ENCODE data around the gene STOX1. TPM values are rescaled to one million over a fixed set of nuclear protein-coding genes. Genes with fewer than 3 reads are reported as not detected.

STOX1 gene
- total and polyA plus RNA-seq, 7 donors: 0.14 to 2.4 (median 0.57) TPM

- no peak overlapping the region for H3K4me3 ChIP-seq
- intact Hi-C loops (cut with DNase I): loop anchor here (5.0 kb wide), 2 partner anchors 105 to 345 kb away; no protein-coding TSS in a partner anchor
- peak; percentile 68 for TF ChIP-seq CTCF (IDR thresholded peaks at IDR 0.05)
- H3K36me3 ChIP-seq (ENCODE audit: insufficient read depth in 1 of 2, low read depth in 1 of 2): no peaks in the 10 kb centered on the region
- peaks cover 13% of the 10 kb centered on the region for H3K4me1 ChIP-seq
- H3K27ac ChIP-seq: no peak overlapping the region
- no peak for ATAC-seq
- no peak for DNase-seq
- no peaks in the 10 kb centered on the region for H3K9me3 ChIP-seq
- no peaks in the 10 kb centered on the region for H3K27me3 ChIP-seq (ENCODE audit: insufficient read depth in 3 of 3, low read length in 2 of 3)
- WGBS, 3 donors: 31 to 38% (median 38%) methylated on average over 3 of the region's 3 CpGs
These were observed 70.0 kb downstream of the STOX1 start for GRCh38 chr10:68897336-68897741.

- H3K27ac ChIP-seq: no peak overlapping the region
- H3K9me3 ChIP-seq: no peaks in the 10 kb centered on the region
- H3K36me3 ChIP-seq (ENCODE audit: insufficient read depth in 1 of 2, low read depth in 1 of 2): no peaks in the 10 kb centered on the region
- peaks cover 19% of the 10 kb centered on the region for H3K4me1 ChIP-seq
- no peak overlapping the region for H3K4me3 ChIP-seq
- no peaks in the 10 kb centered on the region for H3K27me3 ChIP-seq (ENCODE audit: insufficient read depth in 3 of 3, low read length in 2 of 3)
- no peak for TF ChIP-seq CTCF (IDR thresholded peaks at IDR 0.05)
- DNase-seq (no peak), ATAC-seq (no peak)
- intact Hi-C loops (cut with DNase I): loop anchor here (5.0 kb wide), 2 partner anchors 107 to 347 kb away; no protein-coding TSS in a partner anchor
- WGBS, 3 donors: 48 to 61% (median 52%) methylated on average over 8 of the region's 8 CpGs
These were observed 71.9 kb downstream of the STOX1 start for GRCh38 chr10:68899186-68899745.

- intact Hi-C loops (cut with DNase I): no loop called here
- no peaks in the 10 kb centered on the region for H3K9me3 ChIP-seq
- no peaks in the 10 kb centered on the region for H3K27me3 ChIP-seq (ENCODE audit: insufficient read depth in 3 of 3, low read length in 2 of 3)
- H3K4me3 ChIP-seq: peak overlapping the region; percentile 98
- no peaks in the 10 kb centered on the region for H3K36me3 ChIP-seq (ENCODE audit: insufficient read depth in 1 of 2, low read depth in 1 of 2)
- WGBS, 3 donors: 2 to 3% (median 3%) methylated on average over 40 of the region's 40 CpGs
- peak; percentile 77 to 88 for DNase-seq
- ATAC-seq: peak; percentile 58 to 71 (median 64)
- no peak for TF ChIP-seq CTCF (IDR thresholded peaks at IDR 0.05)
- H3K27ac ChIP-seq: peak overlapping the region; percentile 97
- H3K4me1 ChIP-seq: peaks cover 19% of the 10 kb centered on the region
These were observed 73.2 kb downstream of the STOX1 start for GRCh38 chr10:68900427-68901104.

GRCh38 chr10:68901105-68901927 lies 74.0 kb downstream of the STOX1 start, which contains the start of gene DDX50:
Gene DDX50 (plus strand): TSS chr10:68901315. CDS start chr10:68901385, 70 bp downstream.
- peak; percentile 33 for TF ChIP-seq CTCF (IDR thresholded peaks at IDR 0.05)
- Histone ChIP-seq H3K9me3 (no peaks in the 10 kb centered on the region), H3K4me3 (peak within 1 kb of the TSS; percentile 98), H3K36me3 (ENCODE audit: insufficient read depth in 1 of 2, low read depth in 1 of 2) (peaks cover 0 to 2% of the 10 kb centered on the region in 2 donors), H3K4me1 (peaks cover 19% of the 10 kb centered on the region), H3K27ac (peak within 1 kb of the TSS; percentile 97), H3K27me3 (ENCODE audit: insufficient read depth in 3 of 3, low read length in 2 of 3) (no peaks in the 10 kb centered on the region)
- ATAC-seq (peak; percentile 95 to 98 (median 97)), DNase-seq (peak; percentile 96 to 98)
- 1% methylated on average over 41 to 47 of the region's 47 CpGs for WGBS, 3 donors
- intact Hi-C loops (cut with DNase I): no loop called here
